Eye (tissue), 1 donor: Measurements from ENCODE around the gene ZNF574.

ENCODE experiments used
- DNase-seq: peaks from one replicate; pipeline ENCODE4 v3.0.0-alpha.2; 2015

Gene ZNF574

DNA sequence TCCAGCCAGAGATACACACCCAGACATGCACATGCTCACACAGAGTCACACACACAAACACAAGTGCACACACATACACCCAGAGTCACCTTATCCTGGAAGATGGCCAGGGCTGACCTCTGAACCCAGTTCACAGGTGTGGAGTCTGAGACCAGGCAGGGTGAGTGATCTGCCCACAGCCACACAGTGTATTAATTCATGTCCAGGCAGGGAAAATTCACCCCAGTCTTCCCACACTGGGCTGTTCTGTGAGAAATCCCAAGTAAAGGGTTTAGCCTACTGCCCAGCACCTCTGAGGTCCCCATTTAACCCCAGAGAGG lies 54.2 kb downstream of the ZNF574 start:
- no peak for DNase-seq
